H9 (cell line): Measurements from ENCODE around the gene LRPPRC. TPM values are rescaled to one million over a fixed set of nuclear protein-coding genes. Genes with fewer than 3 reads are reported as not detected.

ENCODE experiments used
- DNase-seq: peaks from one replicate; pipeline ENCODE4 v3.0.0-alpha.2; 2017
- H2AFZ ChIP-seq: one replicate; pipeline ENCODE4 v1.6.1; 2013; ENCODE audit warnings: mild to moderate bottlenecking, low read length, control low read depth, moderate library complexity
- H2AK5ac ChIP-seq: 2 replicates; pipeline ENCODE4 v1.6.1; 2013; ENCODE audit warnings: low read length, control low read depth, mixed read lengths; ENCODE audit not compliant: insufficient read length
- H2BK120ac ChIP-seq: one replicate; pipeline ENCODE4 v1.6.1; 2013; ENCODE audit warnings: low read depth, mild to moderate bottlenecking, low read length, control low read depth, inconsistent platforms; ENCODE audit not compliant: poor library complexity, severe bottlenecking
- H2BK12ac ChIP-seq: 2 replicates; pipeline ENCODE4 v1.6.1; 2013; ENCODE audit warnings: low read length, control low read depth, mixed read lengths, low read depth; ENCODE audit not compliant: insufficient read length
- H2BK15ac ChIP-seq: 2 replicates; pipeline ENCODE4 v1.6.1; 2013; ENCODE audit warnings: low read depth, low read length, control low read depth
- H2BK20ac ChIP-seq: one replicate; pipeline ENCODE4 v1.6.1; 2013; ENCODE audit warnings: low read depth, mild to moderate bottlenecking, low read length, control low read depth, inconsistent platforms; ENCODE audit not compliant: poor library complexity, severe bottlenecking
- H2BK5ac ChIP-seq: 2 replicates; pipeline ENCODE4 v1.6.1; 2013; ENCODE audit warnings: low read length, control low read depth, mixed read lengths; ENCODE audit not compliant: insufficient read length
- H3K14ac ChIP-seq: 2 replicates; pipeline ENCODE4 v1.6.1; 2013; ENCODE audit warnings: low read length, control low read depth; ENCODE audit not compliant: insufficient read depth
- H3K18ac ChIP-seq: 2 replicates; pipeline ENCODE4 v1.6.1; 2013; ENCODE audit warnings: low read depth, mild to moderate bottlenecking, mixed read lengths, low read length, control low read depth; ENCODE audit not compliant: insufficient read length
- H3K23ac ChIP-seq: 2 replicates; pipeline ENCODE4 v1.6.1; 2013; ENCODE audit warnings: low read length, control low read depth, mixed read lengths, low read depth; ENCODE audit not compliant: insufficient read length
- H3K23me2 ChIP-seq: 2 replicates; pipeline ENCODE4 v1.6.1; 2013; ENCODE audit warnings: low read depth, mild to moderate bottlenecking, mixed read lengths, low read length, control low read depth; ENCODE audit not compliant: insufficient read length, poor library complexity, severe bottlenecking
- H3K27ac ChIP-seq: 2 replicates; pipeline ENCODE4 v1.5.1; 2013; ENCODE audit warnings: low read length, control low read depth, mixed read lengths, low read depth; ENCODE audit not compliant: insufficient read length
- H3K27me3 ChIP-seq: 2 replicates; pipeline ENCODE4 v1.6.1; 2013; ENCODE audit warnings: low read length, control low read depth, inconsistent platforms; ENCODE audit not compliant: insufficient read depth
- H3K4ac ChIP-seq: 2 replicates; pipeline ENCODE4 v1.6.1; 2013; ENCODE audit warnings: low read depth, mild to moderate bottlenecking, control low read depth, inconsistent platforms, low read length, moderate library complexity
- H3K4me1 ChIP-seq: 2 replicates; pipeline ENCODE4 v1.6.1; 2013; ENCODE audit warnings: low read length, control low read depth, inconsistent platforms; ENCODE audit not compliant: insufficient read depth
- H3K4me2 ChIP-seq: 2 replicates; pipeline ENCODE4 v1.6.1; 2013; ENCODE audit warnings: low read length, control low read depth, mixed read lengths; ENCODE audit not compliant: insufficient read length, insufficient read depth
- H3K56ac ChIP-seq: 2 replicates; pipeline ENCODE4 v1.6.1; 2013; ENCODE audit warnings: low read depth, mild to moderate bottlenecking, mixed read lengths, low read length, control low read depth; ENCODE audit not compliant: insufficient read length
- H3K79me1 ChIP-seq: 2 replicates; pipeline ENCODE4 v1.6.1; 2013; ENCODE audit warnings: low read depth, mild to moderate bottlenecking, moderate library complexity, low read length, control low read depth, inconsistent platforms; ENCODE audit not compliant: insufficient read depth, poor library complexity, severe bottlenecking
- H3K79me2 ChIP-seq: 2 replicates; pipeline ENCODE4 v1.6.1; 2013; ENCODE audit warnings: low read length, control low read depth, inconsistent platforms; ENCODE audit not compliant: insufficient read depth
- H3K9ac ChIP-seq: 2 replicates; pipeline ENCODE4 v1.6.1; 2013; ENCODE audit warnings: low read length, control low read depth, mixed read lengths; ENCODE audit not compliant: insufficient read length; ENCODE audit errors: extremely low read depth
- H3K9me3 ChIP-seq: one replicate; pipeline ENCODE4 v1.6.1; 2013; ENCODE audit warnings: low read depth, low read length, inconsistent platforms; ENCODE audit not compliant: control insufficient read depth
- H3T11ph ChIP-seq: one replicate; pipeline ENCODE4 v1.6.1; 2013; ENCODE audit warnings: mild to moderate bottlenecking, low read length, control low read depth, inconsistent platforms
- H4K20me1 ChIP-seq: one replicate; pipeline ENCODE4 v1.6.1; 2013; ENCODE audit not compliant: control insufficient read depth, insufficient read length, insufficient read depth
- H4K5ac ChIP-seq: 2 replicates; pipeline ENCODE4 v1.6.1; 2013; ENCODE audit warnings: low read depth, mild to moderate bottlenecking, mixed read lengths, low read length, control low read depth; ENCODE audit not compliant: insufficient read length
- H4K8ac ChIP-seq: replicated peaks from 2 replicates; pipeline ENCODE4 v1.6.1; 2013; ENCODE audit warnings: low read length, control low read depth, mixed read lengths, low read depth; ENCODE audit not compliant: insufficient read length
- H4K91ac ChIP-seq: 2 replicates; pipeline ENCODE4 v1.6.1; 2013; ENCODE audit warnings: low read depth, mild to moderate bottlenecking, moderate library complexity, mixed read lengths, low read length, control low read depth; ENCODE audit not compliant: insufficient read length
- H3K27ac Mint-ChIP-seq, 3 experiments: 2 replicates in 2 of 3; 3 replicates in 1 of 3; pipeline ENCODE4 v1.8.0; 2020 to 2021; ENCODE audit warnings: mixed read lengths in 3 of 3, mild to moderate bottlenecking in 1 of 3, moderate library complexity in 1 of 3
- H3K27me3 Mint-ChIP-seq: 2 replicates; pipeline ENCODE4 v1.8.0; 2021; ENCODE audit warnings: low read depth, mild to moderate bottlenecking, moderate library complexity, mixed read lengths
- H3K36me3 Mint-ChIP-seq, 3 experiments: 2 replicates in 2 of 3; 3 replicates in 1 of 3; pipeline ENCODE4 v1.8.0; 2020 to 2021; ENCODE audit warnings: low read depth in 3 of 3, mixed read lengths in 3 of 3; ENCODE audit not compliant: insufficient read depth in 1 of 3
- H3K4me1 Mint-ChIP-seq, 2 experiments: 2 replicates each; pipeline ENCODE4 v1.8.0; 2020; ENCODE audit warnings: mixed read lengths in 2 of 2
- H3K4me3 Mint-ChIP-seq, 2 experiments: 2 replicates in 1 of 2; 3 replicates in 1 of 2; pipeline ENCODE4 v1.8.0; 2020 to 2021; ENCODE audit warnings: mild to moderate bottlenecking in 2 of 2, mixed read lengths in 2 of 2, moderate library complexity in 1 of 2
- H3K9me3 Mint-ChIP-seq, 2 experiments: 2 replicates in 1 of 2; 3 replicates in 1 of 2; pipeline ENCODE4 v1.8.0; 2020; ENCODE audit warnings: mild to moderate bottlenecking in 2 of 2, mixed read lengths in 2 of 2, moderate library complexity in 1 of 2
- CTCF ChIP-seq: fragments of 200-600 bp; sonication (generic); conservative IDR thresholded peaks from 3 replicates; pipeline ENCODE4 v1.8.0; 2021; ENCODE audit warnings: antibody characterized with exemption, mild to moderate bottlenecking
- WGBS: extraction: QIAGEN DNeasy Blood & Tissue Kit; methylation state at CpG from one replicate; pipeline ENCODE4 v1.1.7; 2013; ENCODE audit warnings: missing lambda C conversion rate, low lambda C conversion rate, mixed read lengths; ENCODE audit not compliant: insufficient read length; ENCODE audit errors: extremely low coverage; 5-methylcytosine and 5-hydroxymethylcytosine counted together
- total RNA-seq: library from RNA; stranded (reverse); gene quantifications from 2 replicates; pipeline ENCODE4 v1.2.1, GENCODE V29; 2021

The LRPPRC gene
- total RNA-seq, 1 experiment from 2014 or later = 182 TPM

- no peak overlapping the region for H3T11ph ChIP-seq
- no peak overlapping the region for H3K4ac ChIP-seq
- Mint-ChIP-seq H3K4me1 (no peaks in the 10 kb centered on the region), H3K27me3 (peaks cover 48% of the 10 kb centered on the region), H3K4me3 (no peak overlapping the region), H3K9me3 (no peaks in the 10 kb centered on the region), H3K27ac (no peak overlapping the region), H3K36me3 (no peaks in the 10 kb centered on the region; a peak in 1 of 7 replicates)
- no peaks in the 10 kb centered on the region for H3K79me2 ChIP-seq
- H3K4me1 ChIP-seq = no peaks in the 10 kb centered on the region
- H4K8ac ChIP-seq = no peak overlapping the region
- H3K27ac ChIP-seq = no peak overlapping the region
- no peaks in the 10 kb centered on the region; the same call in 1 of the 2 replicates for H3K27me3 ChIP-seq
- no peak overlapping the region for H3K56ac ChIP-seq
- no peak overlapping the region for H4K91ac ChIP-seq
- no peak overlapping the region for H3K14ac ChIP-seq
- no peaks in the 10 kb centered on the region for H3K79me1 ChIP-seq
- H2BK5ac ChIP-seq = no peak overlapping the region
- no peak overlapping the region for H2BK12ac ChIP-seq
- H3K4me2 ChIP-seq = no peak overlapping the region
- no peak overlapping the region for H2AFZ ChIP-seq
- H3K9ac ChIP-seq = no peak overlapping the region
- H3K18ac ChIP-seq = no peak overlapping the region
- no peaks in the 10 kb centered on the region for H3K23me2 ChIP-seq
- no peak overlapping the region for H2BK20ac ChIP-seq
- no peaks in the 10 kb centered on the region for H3K9me3 ChIP-seq
- H2BK120ac ChIP-seq = no peak overlapping the region
- H2AK5ac ChIP-seq = no peak overlapping the region
- no peak for DNase-seq
- no peak overlapping the region for H3K23ac ChIP-seq
- H2BK15ac ChIP-seq = no peak overlapping the region
- TF ChIP-seq CTCF = no peak
- no peaks in the 10 kb centered on the region for H4K20me1 ChIP-seq
- no peak overlapping the region for H4K5ac ChIP-seq
- WGBS = no CpG with 5 or more reads among the region's 2 CpGs
Measured at GRCh38 chr2:43855292-43855691, 140.5 kb downstream of the LRPPRC start.
